Measurements from ENCODE around the gene KLF6. TPM values are rescaled to one million over a fixed set of nuclear protein-coding genes. Genes with fewer than 3 reads are reported as not detected.

The KLF6 gene
- total and polyA plus RNA-seq, 2 experiments from 2014 or later: 19.6 to 35.4 TPM

- TF ChIP-seq ZNF462 (CRISPR knock-in tag; IDR thresholded peaks at IDR 0.05): no peak
- no peak for TF ChIP-seq POLR2AphosphoS5 (IDR thresholded peaks at IDR 0.05; ENCODE audit: low read depth)
- no peak for TF ChIP-seq NANOG (IDR thresholded peaks at IDR 0.05; ENCODE audit: borderline replicate concordance)
- no peak for TF ChIP-seq ETS1 (IDR thresholded peaks at IDR 0.05)
- no peak for TF ChIP-seq EZH2phosphoT487 (IDR thresholded peaks at IDR 0.05; ENCODE audit: unreplicated experiment)
- TF ChIP-seq ZNF331 (CRISPR knock-in tag; IDR thresholded peaks at IDR 0.05; ENCODE audit: low read depth): no peak
- TF ChIP-seq STAT1 (IDR thresholded peaks at IDR 0.05; ENCODE audit: unreplicated experiment): no peak
- TF ChIP-seq CREB1 (CRISPR knock-in tag; IDR thresholded peaks at IDR 0.05; ENCODE audit: low read depth): no peak
- TF ChIP-seq EZH2 (IDR thresholded peaks at IDR 0.05; ENCODE audit: low read depth, unreplicated experiment): no peak
Observed at GRCh38 chr10:3803927-3804741, 19.1 kb upstream of the KLF6 start (continued).
